ENCODE results near the gene LILRB5. TPM values are rescaled to one million over a fixed set of nuclear protein-coding genes. Genes with fewer than 3 reads are reported as not detected.
A peak's percentile ranks its signal among the peaks of the same experiment; 100 is the strongest.
"Not testable (repeated sequence)": the region's sequence is repeated elsewhere in the genome, so short reads cannot be mapped to it uniquely, and the experiment has no call there.

Gene LILRB5
- total RNA-seq, 1 donor from 2014 or later: 7.7 TPM

DNA sequence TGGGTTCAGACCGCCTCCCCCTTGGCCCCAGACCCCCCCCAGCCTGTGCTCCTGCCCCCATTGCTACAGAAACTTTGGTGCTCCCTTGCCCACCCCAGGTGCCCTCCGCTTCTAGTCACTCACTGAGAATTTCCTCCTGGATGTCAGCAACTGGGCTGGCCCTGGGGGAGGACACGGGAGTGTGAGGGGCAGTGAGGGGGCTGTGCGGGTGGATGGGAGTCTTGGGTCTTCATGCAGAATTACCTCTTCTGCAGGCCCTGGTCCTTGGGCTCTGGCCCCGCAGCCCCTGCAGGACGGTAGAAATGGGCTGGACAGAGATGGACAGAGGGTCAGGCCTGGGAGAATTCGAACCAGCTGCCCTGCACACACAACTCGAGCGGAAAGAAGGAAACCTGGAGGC lies 4.8 kb downstream of the LILRB5 start:
- DNase-seq (no peak), ATAC-seq (ENCODE audit: poor library complexity) (no peak)
- intact Hi-C loops (cut with DNase I): no loop called here

DNA sequence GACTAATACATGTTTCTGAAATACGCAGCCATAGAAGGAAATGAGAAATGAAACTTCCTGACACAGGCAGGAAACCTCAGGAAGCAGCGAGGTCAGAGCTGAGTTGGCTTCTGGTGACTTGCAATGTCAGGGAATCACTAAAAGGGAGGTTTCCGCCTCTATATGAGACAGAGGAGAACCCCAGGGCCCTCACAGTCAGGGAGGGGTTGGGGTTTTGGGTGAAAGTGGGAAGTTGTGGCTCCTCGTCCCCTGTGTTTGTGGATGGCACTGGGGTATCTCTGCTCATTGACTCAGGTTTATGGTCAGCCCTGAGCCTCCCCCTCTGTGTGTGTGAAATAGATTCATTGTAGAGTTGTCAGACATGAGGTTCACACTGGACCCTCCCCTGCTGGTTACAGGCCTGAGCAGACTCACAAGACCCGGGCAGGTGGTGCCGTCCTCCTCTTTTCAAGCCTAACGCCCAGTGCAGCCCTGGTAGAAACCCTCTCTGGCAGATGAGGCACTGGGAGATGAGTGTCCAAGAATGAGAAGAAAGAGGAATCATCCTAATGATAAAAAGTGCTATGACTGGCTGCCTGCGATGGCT lies 9.0 kb downstream of the LILRB5 start:
- DNase-seq: peak; percentile 59
- intact Hi-C loops (cut with DNase I): no loop called here
- peak; percentile 86 for ATAC-seq (ENCODE audit: poor library complexity)

DNA sequence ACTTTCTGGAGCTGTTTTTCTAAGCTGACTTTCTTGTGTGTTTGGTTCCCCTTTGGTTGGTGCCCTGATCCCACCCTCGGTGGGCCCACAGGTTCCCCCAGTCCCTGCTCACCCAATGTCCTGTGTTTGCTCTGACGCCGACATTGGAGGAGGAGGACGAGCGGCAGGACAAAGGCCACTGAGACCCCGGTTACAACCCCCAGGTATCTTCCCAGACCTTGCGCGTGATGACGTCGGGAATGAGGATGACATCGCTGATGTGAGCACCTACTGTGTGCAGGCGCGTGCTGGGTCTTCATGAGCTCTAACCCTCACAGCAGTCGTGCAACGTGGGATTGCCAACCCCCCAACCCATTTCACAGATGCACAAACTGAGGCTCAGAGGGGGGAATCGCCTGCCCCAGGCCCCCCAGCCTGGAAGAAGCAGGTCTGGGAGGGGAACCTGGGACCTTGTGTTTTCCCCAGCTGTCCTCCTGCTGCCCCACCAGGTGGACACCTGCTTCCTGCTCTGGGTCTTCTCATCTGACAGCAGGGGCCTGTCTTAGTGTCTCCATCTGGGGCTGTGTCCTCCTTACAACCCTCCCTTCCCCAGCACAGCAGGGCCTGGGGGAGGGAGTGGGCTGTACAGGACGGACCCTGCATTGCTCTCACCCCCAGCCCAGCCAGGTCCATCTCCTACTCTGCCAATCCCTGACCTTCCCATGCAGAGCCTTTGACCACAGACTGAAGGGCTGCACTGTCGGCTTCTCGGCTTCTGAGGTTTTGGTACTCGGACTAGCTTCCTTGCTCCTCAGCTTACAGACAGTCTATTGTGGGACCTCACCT lies 9.8 kb downstream of the LILRB5 start:
- peak; percentile 23 for ATAC-seq (ENCODE audit: poor library complexity)
- DNase-seq: no peak
- intact Hi-C loops (cut with DNase I): no loop called here

DNA sequence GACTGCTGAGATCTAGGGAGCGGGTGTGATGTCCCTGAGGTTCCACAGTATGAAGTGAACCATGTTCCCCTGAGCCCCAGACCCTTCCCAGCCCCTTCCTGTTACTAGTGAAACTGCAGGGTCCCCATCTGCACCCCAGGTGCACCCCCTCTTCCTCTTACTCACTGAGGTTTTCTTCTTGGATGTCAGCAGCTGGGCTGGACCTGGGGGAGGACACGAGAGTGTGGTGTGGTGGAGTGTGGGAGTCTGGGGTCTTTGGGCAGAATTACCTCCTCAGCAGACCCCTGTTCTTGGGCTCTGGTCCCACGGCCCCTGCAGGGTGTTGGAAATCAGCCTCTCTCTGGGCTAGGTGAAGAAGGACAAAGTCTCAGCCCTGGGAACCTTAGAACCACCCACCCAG lies 11.1 kb downstream of the LILRB5 start:
- intact Hi-C loops (cut with DNase I): no loop called here
- DNase-seq (no peak), ATAC-seq (ENCODE audit: poor library complexity) (no peak)

DNA sequence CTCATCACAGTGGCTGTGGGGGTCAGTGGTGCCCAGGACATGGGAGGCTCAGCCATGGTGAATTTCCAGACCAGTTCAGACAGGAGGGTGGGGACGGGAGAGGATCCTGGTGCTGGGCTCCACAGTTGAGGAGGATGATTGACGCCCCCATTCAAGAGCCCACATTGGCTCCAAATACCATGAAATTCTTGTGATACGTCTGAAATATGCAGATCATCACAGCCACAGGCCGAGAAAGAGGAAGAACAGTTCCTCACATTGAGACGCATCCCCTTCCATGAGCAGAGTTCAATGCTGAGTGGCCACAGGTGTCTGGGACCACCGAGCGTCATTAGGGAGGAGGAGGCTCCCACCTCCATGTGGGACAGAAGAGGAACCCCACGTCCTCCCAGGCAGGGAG lies 13.3 kb downstream of the LILRB5 start:
- intact Hi-C loops (cut with DNase I); DNase-seq; ATAC-seq (ENCODE audit: poor library complexity): not testable (repeated sequence)

DNA sequence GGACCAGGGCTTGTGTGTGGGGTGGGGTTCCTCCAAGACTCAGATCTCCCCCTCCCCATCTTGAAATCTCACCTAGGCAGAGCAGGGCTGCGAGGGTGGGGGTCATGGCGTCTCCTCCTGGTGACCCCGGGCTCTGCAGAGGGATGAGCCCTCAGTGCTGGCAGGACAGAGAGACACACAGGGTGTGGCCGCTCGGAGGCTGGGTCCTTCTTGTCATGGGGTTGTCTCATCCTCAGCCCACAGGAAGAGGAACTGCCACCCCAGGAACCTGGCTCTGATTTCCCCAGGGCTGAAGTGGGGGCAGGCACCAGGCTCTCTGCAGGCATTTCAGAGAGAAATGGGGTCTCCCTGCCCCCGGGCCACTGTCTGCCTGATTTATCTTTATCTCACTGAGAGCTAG lies 14.4 kb downstream of the LILRB5 start, which contains the start of gene LILRA6:
TSS of gene LILRA6 (minus strand) at position 145 of the 400 bp plus-strand sequence.
- peak; percentile 69 for ATAC-seq (ENCODE audit: poor library complexity)
- intact Hi-C loops (cut with DNase I); DNase-seq: not testable (repeated sequence)

DNA sequence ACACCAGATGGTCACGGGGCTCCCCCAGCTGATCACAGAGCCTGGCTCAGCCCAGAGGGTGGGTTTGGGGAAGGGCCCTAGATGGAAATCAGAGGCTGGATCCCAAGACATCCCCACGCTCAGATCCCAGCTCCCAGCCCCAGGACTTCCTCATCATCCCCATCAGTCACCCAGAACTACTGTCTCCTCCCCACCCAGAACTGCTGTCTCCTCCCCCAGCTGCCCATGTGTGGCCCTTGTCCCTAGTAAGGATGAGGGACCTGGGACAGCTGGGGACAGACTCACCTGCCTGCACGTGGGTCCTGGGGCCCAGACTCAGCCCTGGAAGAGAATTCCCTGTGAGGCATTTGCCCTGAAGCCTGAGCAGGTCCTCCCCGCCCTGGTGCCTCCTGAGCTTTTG lies 14.8 kb downstream of the LILRB5 start:
- DNase-seq; ATAC-seq (ENCODE audit: poor library complexity); intact Hi-C loops (cut with DNase I): not testable (repeated sequence)

DNA sequence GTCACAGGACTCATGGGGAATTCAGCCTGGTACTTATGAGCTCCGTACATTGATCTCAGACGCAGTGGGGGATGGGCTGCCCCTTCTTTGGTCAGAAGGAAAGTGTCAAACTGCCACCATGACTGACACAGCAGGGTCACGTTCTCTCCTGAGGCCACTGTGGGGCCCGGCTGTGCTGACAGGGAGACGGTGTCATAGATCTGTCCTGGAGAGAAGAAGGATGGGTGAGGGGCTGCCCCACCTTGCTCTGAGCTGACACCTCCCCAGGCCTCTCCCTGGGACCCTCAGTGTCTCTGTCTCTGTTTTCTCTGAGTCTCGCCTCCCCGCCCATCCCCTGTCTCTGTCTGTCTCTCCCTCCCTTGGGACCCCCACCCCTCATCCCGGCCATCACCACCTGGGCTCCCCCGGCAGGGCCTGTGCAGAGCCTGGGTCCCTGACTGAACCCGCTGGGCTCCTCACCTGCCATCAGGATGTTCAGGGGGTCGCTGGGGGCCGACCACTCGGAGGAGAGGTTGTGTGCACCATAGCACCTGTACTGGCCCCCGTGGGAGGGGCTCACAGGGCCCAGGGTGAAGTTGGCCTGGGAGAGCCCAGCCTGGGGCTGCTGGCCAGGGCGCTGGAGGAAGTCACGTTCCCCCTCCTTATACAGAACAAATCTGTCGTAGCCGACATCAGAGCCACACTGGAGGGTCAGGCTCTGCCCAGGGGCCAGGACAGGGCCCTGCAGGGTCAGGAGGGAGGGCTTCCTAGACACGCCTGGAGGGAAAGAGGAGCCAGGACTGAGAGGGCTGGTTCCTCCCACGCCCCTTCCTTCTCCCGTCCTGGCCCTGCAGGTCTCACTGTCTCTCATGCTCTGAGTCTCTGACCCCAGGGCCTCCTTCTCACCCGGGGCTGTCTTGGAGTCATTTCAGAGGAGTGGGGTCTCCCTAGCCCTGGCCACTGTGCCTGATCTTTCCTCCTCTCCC lies 16.4 kb downstream of the LILRB5 start:
- intact Hi-C loops (cut with DNase I); ATAC-seq (ENCODE audit: poor library complexity); DNase-seq: not testable (repeated sequence)

DNA sequence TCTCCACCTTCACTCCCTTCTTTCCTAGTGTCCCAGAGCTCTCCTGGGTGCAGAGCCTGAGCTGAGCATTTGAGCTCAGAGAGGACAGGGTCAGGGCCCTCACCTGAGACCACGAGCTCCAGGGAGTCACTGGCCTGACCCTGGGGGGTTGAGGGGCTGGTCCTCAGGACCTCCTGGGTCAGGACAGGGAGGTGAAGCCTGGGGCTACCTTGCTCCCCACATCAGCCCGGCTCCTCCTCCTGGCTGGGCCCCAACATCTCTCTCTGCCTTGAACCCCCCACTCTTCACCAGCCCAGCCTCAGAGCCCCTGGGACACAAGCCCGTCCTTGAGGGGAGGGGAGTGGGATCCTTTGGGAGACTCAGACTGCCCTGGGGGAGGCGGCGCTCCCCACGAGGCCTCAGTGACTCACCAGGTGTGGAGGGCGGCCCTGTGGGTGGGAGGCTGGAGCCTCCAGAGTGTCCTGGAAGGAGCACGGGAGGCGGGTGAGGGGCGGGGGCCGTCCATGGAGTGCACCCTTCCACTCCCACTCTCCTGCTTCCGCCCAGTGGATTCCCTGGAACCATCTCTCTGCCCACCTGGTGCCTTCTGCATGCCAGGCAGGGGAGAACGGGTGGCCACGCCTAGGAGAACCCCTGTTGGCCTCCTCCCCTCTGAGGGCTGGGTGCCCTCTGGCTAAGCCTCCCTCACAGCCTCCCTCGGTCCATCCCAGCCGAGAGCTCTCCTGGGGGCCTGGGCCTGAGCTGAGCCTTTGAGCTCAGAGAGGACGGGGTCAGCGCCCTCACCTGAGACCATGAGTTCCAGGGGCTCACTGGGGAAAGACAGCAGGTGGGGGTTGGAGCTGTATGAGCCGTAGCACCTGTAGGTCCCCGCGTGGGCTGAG lies 17.3 kb downstream of the LILRB5 start:
- intact Hi-C loops (cut with DNase I): not testable (repeated sequence)

DNA sequence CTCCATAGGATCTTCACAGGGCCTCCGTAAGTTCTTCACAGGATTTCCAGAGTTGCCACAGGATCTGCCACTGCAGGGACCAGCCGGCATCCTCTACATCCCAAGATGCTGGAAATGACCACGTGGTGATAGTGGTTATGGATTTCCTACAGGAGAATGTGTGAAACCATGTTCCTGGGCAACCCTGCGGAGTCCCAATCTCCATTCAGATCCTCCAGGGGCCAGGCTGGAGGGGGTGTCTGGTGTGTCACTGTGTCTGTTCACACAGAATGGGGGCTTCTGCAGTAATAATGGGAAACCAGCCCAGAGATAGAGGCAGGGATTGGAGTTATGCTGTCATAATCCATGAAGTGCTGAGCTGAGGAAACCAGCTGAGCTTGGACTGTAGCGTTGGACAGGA lies 23.1 kb downstream of the LILRB5 start:
- intact Hi-C loops (cut with DNase I): loop anchor here (5.0 kb wide), 1 partner anchor 62 kb away; the partner anchor contains the start of gene TMC4
- ATAC-seq (ENCODE audit: poor library complexity): no peak

More for the DNA sequence above, 17.3 kb downstream of the LILRB5 start:
- not testable (repeated sequence) for DNase-seq
- ATAC-seq (ENCODE audit: poor library complexity): peak; percentile 20

DNA sequence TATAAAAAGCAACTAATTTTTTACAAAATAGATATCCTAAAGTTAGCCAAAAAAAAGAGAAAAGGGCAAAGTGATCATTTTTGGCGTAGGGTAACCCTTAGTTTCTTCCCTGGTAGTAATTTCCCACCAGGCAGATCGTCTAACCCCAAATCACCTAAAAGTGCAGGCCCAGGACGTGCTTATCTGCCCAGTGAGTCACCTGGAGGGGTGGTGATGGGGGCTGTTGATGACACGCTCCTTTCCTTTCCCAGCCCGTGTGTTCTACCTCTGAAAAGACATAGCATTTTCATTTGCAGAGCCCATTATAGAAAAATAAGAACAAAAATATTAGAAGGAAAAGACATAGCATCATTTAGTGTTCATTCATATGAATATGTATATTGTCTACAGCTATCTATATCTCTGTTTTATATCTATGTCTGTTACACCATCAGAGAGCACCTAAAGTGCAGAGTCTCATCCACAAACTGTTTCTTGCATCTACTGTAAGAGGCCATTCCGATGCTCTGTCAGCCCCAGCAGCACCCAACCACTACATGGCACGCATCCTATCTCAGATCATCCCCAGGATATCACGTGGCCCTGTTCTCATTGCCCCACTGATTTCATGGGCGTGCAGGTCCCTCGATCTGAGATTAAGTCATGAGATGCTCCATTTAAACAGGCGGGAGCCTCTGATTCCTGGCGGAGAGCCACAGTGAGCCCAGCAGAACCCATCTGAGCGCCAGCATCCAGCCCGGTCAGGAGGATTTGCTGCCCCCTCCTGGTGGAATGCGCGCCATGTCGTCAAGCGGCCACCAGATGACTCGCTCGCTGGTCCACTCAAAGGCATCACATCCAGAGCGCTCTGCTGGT lies 25.8 kb downstream of the LILRB5 start:
- ATAC-seq (ENCODE audit: poor library complexity) (peak; percentile 97), DNase-seq (peak; percentile 91)
- intact Hi-C loops (cut with DNase I): loop anchor here (5.0 kb wide), 1 partner anchor 59 kb away; the partner anchor contains the start of gene TMC4

More for the DNA sequence above, 23.1 kb downstream of the LILRB5 start:
- DNase-seq: no peak

DNA sequence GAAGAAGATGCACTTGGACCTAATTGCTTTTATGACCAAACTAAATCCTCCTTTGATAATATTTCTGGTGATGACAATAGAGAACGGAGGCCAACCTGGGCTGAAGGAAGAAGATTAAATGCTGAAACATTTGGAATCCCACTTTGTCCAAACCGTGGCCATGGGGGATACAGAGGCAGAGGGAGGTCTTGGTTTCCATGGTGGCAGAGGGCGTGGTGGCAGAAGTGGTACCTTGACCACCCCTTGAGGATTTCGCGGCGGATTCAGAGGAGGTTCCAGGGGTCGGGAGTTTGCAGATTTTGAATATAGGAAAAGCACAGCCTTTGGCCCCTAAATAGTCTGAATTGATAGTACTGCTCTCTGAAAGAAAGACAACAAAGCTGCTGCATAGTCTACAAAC lies 27.0 kb downstream of the LILRB5 start:
- intact Hi-C loops (cut with DNase I): loop anchor here (5.0 kb wide), 1 partner anchor 58 kb away; the partner anchor contains the start of gene TMC4
- ATAC-seq (ENCODE audit: poor library complexity): no peak
- no peak for DNase-seq

DNA sequence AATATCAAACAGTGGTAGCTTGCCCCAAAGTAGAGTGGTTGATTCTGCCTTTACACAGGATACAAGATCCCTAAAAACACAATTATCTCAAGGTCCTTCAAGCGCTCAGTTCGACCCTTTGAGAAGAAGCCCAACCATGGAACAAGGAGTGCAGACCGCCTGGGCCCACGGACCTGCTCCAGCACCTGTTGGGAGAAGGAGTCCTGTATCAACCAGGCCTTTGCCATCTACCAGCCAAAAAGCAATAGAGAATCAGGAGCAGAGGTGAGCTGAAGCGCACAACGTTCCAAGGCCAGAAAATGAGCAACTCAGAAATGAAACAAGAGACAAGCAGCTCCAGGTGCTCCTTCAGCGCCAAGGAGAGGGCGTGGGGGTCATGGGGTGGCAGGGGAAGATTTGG lies 27.9 kb downstream of the LILRB5 start:
- ATAC-seq (ENCODE audit: poor library complexity) (no peak), DNase-seq (no peak)
- intact Hi-C loops (cut with DNase I): no loop called here

DNA sequence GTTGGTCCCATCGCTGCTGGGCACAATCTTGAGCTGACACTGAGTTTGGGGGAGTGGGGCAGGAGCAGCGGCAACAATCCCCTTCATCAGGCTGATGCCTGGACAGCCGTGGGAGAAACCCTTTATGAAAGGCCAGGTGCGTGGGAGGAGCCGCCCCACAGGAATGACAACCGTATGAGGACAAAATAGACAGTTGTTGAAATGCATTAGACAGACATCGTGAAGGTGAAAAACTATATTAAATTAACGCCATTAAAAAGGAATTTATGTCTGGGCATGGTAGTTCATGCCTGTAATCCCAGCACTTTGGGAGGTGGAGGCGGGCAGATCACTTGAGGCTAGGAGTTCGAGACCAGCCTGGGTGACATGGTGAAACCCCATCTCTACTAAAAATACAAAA lies 32.5 kb downstream of the LILRB5 start:
- ATAC-seq (ENCODE audit: poor library complexity); intact Hi-C loops (cut with DNase I): not testable (repeated sequence)

DNA sequence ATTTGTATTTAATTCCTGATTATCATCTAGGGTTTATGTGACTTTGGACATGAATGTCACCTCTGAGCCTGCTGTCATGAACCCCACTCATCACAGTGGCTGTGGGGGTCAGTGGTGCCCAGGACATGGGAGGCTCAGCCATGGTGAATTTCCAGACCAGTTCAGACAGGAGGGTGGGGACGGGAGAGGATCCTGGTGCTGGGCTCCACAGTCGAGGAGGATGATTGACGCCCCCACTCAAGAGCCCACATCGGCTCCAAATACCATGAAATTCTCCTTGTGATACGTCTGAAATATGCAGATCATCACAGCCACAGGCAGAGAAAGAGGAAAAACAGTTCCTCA lies 33.2 kb downstream of the LILRB5 start:
- DNase-seq; intact Hi-C loops (cut with DNase I); ATAC-seq (ENCODE audit: poor library complexity): not testable (repeated sequence)

More for the DNA sequence above, 32.5 kb downstream of the LILRB5 start:
- not testable (repeated sequence) for DNase-seq

DNA sequence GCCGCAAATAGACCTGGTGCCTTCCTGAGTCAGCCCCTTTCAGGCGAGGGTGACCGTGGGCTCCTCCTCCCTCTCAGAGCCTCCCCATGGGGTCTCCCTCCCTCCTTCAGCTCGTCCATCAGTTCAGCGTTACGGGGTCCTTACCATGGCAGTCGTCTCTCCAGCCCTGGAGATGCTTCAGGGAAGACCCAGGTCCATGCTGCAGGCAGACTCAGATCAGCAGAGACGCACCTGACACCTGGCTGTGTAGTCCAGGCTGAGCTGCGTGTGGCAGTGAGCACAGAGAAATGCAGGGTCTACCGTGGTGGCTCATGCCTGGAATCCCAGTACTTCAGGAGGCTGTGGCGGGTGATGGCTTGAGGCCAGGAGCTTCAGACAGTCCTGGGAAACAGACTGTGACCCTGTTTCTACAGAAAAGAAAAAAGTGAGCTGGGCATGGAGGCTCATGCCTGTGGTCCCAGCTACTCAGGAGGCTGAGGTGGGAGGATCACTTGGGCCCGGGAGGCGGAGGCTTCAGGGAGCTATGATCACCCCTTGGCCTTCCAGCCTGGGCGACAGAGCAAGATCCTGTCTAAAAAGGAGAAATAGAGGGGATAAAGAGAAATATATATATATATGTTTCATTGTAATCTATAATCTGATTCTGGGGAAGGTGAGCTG lies 33.7 kb downstream of the LILRB5 start:
- intact Hi-C loops (cut with DNase I); DNase-seq: not testable (repeated sequence)
- peak; percentile 13 for ATAC-seq (ENCODE audit: poor library complexity)
